KMS-11 (cell line): ENCODE measurements around the gene TGFBI.

Source experiments
- H2AFZ ChIP-seq: fragments of 200-600 bp; sonication (generic); 2 replicates; pipeline ENCODE4 v1.6.1; 2016; ENCODE audit warnings: antibody characterized with exemption, mixed run types, low read depth
- H3K27ac ChIP-seq: fragments of 200-600 bp; sonication (generic); 2 replicates; pipeline ENCODE4 v1.6.1; 2016; ENCODE audit warnings: mild to moderate bottlenecking, mixed run types
- H3K27me3 ChIP-seq: fragments of 200-600 bp; sonication (generic); 2 replicates; pipeline ENCODE4 v1.6.1; 2017; ENCODE audit warnings: mild to moderate bottlenecking, low read depth, mixed run types, moderate library complexity; ENCODE audit not compliant: insufficient read depth
- H3K36me3 ChIP-seq: fragments of 200-600 bp; sonication (generic); 2 replicates; pipeline ENCODE4 v1.6.1; 2017; ENCODE audit warnings: mild to moderate bottlenecking, mixed run types; ENCODE audit not compliant: insufficient read depth
- H3K4me1 ChIP-seq: fragments of 200-600 bp; sonication (generic); 2 replicates; pipeline ENCODE4 v1.6.1; 2016; ENCODE audit warnings: mild to moderate bottlenecking, low read depth, mixed run types; ENCODE audit not compliant: poor library complexity, severe bottlenecking
- H3K4me2 ChIP-seq: fragments of 200-600 bp; sonication (generic); 2 replicates; pipeline ENCODE4 v1.7.0; 2016; ENCODE audit warnings: mild to moderate bottlenecking, mixed run types
- H3K4me3 ChIP-seq: fragments of 200-600 bp; sonication (generic); IDR thresholded peaks from 2 replicates; pipeline ENCODE4 v1.6.1; 2017; ENCODE audit warnings: low read depth, low read length, mixed read lengths; ENCODE audit not compliant: insufficient read depth
- H3K79me2 ChIP-seq: fragments of 200-600 bp; sonication (generic); 2 replicates; pipeline ENCODE4 v1.6.1; 2016; ENCODE audit warnings: low read depth, mixed run types; ENCODE audit not compliant: insufficient read depth
- H3K9ac ChIP-seq: fragments of 200-600 bp; sonication (generic); 2 replicates; pipeline ENCODE4 v1.6.1; 2016; ENCODE audit warnings: mild to moderate bottlenecking, mixed run types
- H4K20me1 ChIP-seq: fragments of 200-600 bp; sonication (generic); 2 replicates; pipeline ENCODE4 v1.6.1; 2016; ENCODE audit warnings: mild to moderate bottlenecking, mixed run types; ENCODE audit not compliant: insufficient read depth
- TF ChIP-seq, protein P1 (sequence below): fragments of 200-600 bp; sonication (generic); conservative IDR thresholded peaks from 2 replicates; pipeline ENCODE4 v1.6.1; 2017; ENCODE audit warnings: low read depth, mild to moderate bottlenecking, antibody characterized with exemption, low read length, moderate library complexity, mixed read lengths

TGFBI gene

DNA sequence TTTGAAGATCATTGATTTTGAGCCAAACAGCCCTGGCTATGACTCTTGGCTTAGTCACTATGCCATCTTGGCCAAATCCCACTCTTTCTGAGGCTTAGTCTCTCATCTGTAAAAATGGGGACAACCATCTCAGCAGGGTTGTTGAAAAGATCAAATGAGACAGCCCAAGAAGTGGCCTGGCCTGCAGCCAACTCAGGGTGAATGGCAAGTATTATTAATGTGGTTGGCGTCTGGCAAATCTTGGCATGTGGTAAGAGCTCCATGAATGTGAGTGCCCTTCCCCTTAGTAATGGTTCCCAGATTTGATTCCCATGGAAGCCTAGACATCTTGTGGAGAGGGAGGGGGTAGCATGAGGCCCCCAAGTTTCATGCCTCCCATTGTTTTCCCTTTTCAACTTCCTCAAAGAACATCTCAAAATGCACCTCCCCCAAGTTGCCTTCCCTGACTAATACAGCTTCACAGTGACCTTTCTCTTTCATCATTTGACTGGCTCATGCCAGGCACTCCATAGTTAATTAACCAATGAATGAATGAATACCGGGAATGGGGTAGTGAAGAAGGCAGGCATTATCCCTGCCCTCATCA, 11.8 kb upstream of the TGFBI start:
- Histone ChIP-seq H3K4me1 (no peaks in the 10 kb centered on the region), H3K9ac (no peak overlapping the region), H3K36me3 (no peaks in the 10 kb centered on the region), H3K4me3 (no peak overlapping the region), H3K79me2 (no peaks in the 10 kb centered on the region), H2AFZ (no peak overlapping the region), H3K27ac (no peak overlapping the region), H3K27me3 (no peaks in the 10 kb centered on the region), H4K20me1 (no peaks in the 10 kb centered on the region), H3K4me2 (no peak overlapping the region)
- TF ChIP-seq, protein P1, sequence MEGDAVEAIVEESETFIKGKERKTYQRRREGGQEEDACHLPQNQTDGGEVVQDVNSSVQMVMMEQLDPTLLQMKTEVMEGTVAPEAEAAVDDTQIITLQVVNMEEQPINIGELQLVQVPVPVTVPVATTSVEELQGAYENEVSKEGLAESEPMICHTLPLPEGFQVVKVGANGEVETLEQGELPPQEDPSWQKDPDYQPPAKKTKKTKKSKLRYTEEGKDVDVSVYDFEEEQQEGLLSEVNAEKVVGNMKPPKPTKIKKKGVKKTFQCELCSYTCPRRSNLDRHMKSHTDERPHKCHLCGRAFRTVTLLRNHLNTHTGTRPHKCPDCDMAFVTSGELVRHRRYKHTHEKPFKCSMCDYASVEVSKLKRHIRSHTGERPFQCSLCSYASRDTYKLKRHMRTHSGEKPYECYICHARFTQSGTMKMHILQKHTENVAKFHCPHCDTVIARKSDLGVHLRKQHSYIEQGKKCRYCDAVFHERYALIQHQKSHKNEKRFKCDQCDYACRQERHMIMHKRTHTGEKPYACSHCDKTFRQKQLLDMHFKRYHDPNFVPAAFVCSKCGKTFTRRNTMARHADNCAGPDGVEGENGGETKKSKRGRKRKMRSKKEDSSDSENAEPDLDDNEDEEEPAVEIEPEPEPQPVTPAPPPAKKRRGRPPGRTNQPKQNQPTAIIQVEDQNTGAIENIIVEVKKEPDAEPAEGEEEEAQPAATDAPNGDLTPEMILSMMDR, result no peak

DNA sequence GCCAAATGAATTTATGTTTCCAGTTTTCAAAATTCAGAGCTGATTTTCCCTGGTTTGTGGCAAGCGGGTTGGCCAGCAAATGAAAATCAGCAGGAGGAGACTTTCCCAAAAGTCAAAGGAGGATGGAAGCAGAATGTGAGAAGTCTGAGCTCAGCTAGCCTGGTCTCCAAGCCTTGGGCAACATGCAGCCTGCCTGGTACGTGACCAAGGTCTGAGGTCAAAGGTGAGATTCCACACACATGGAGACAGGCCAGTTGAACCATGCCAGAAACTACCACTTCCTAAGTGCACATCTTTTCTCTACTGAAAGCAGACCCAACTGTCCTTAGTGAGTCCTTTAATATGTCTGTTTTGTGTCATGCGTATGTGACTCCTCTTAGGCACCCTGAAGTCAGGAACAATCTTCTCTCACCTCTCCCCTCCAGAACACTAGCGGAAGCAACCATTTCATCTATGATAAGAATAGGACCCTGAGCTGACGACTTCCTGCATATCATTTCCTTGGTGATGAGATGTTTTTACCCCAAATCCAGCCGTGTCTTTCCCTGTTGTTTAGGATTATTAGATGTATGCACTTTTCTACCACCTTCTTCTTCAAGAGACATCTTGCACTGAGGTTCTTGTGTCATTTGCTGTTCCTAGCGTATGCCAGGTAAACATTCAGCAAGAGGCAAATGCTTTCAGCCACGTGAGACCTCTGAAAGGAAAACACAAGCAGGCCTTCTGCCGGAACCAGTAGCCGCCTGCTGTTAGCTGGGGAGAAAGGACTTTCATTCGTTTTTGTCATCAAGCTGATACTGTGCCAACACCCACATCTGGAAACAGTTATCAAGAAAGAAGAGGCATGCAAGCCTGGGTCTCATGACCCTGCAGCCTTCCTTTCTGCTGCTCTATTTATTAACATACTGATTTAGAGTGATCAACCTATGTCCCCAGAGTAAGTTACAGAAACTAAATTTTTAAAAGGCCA, 9.7 kb upstream of the TGFBI start:
- H3K4me1 ChIP-seq, result no peaks in the 10 kb centered on the region
- no peaks in the 10 kb centered on the region for H4K20me1 ChIP-seq
- H3K79me2 ChIP-seq, result no peaks in the 10 kb centered on the region
- H3K36me3 ChIP-seq, result no peaks in the 10 kb centered on the region
- H3K27ac ChIP-seq, result no peak overlapping the region
- H3K9ac ChIP-seq, result no peak overlapping the region
- TF ChIP-seq, protein P1, result no peak
- H3K4me2 ChIP-seq, result no peak overlapping the region
- no peak overlapping the region for H2AFZ ChIP-seq
- no peaks in the 10 kb centered on the region for H3K27me3 ChIP-seq
- no peak overlapping the region for H3K4me3 ChIP-seq

DNA sequence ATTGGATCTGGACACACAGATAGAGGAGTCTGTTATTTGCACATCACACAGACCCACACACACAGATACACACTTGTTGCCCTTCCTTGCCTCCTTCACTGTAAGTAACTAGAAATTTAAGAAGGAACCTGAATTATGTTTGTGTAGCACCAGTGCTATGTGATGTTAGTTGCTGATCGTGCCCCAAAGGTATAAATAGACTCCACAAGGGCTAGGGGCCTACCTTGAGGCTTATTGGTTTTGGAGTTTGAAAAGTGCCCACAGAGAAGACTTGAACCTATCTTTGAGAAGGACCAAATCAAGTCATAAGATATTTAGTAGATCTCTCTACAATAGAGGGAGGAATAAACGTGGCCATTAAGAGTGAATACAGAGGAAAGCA, 8.8 kb upstream of the TGFBI start:
- no peak overlapping the region for H3K9ac ChIP-seq
- no peak overlapping the region for H2AFZ ChIP-seq
- TF ChIP-seq, protein P1, result no peak

DNA sequence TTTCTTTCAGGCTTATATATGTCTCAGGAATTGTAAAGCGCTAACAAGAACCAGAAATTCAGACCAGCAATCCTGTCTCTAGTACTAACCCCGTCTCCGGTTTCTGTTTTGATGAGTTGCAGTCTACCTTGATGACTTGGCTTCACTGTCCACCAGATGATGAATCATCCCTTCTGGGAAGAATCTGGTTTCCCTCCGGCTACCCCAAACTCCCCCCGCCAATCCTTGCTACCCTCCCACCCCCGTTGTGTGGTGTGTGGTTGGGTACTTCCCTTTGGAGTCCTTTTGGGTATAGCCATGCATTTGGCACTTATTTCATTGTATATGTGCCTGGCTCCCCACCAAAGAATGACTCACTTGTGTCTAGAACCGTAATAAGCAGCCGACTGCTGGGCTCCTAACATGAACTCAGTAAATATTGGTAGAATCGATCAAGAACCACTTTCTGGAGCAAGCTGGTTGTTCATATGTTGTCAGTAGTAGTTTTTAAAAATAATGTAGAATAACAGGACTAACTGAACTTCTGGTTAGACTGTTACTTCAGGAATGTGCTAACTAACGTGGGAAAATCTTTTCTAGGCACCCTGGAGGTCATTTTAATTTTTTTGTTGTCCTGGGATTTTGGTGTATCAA, 8.3 kb upstream of the TGFBI start:
- Histone ChIP-seq H3K79me2 (no peaks in the 10 kb centered on the region), H3K4me1 (no peaks in the 10 kb centered on the region), H3K4me2 (no peak overlapping the region), H2AFZ (no peak overlapping the region), H4K20me1 (no peaks in the 10 kb centered on the region), H3K9ac (no peak overlapping the region), H3K27me3 (no peaks in the 10 kb centered on the region), H3K36me3 (no peaks in the 10 kb centered on the region), H3K27ac (no peak overlapping the region), H3K4me3 (no peak overlapping the region)
- TF ChIP-seq, protein P1, result no peak

More for the DNA sequence above, 8.8 kb upstream of the TGFBI start:
- Histone ChIP-seq H3K4me1 (no peaks in the 10 kb centered on the region), H3K79me2 (no peaks in the 10 kb centered on the region), H3K4me3 (no peak overlapping the region), H3K27ac (no peak overlapping the region), H3K27me3 (no peaks in the 10 kb centered on the region), H4K20me1 (no peaks in the 10 kb centered on the region), H3K36me3 (no peaks in the 10 kb centered on the region), H3K4me2 (no peak overlapping the region)
